Skeletal muscle tissue (tissue), 4 donors: ENCODE measurements around the gene EPHB4. TPM values are rescaled to one million over a fixed set of nuclear protein-coding genes. Genes with fewer than 3 reads are reported as not detected.
A peak's percentile ranks its signal among the peaks of the same experiment; 100 is the strongest.

ENCODE experiments used
- H3K27ac ChIP-seq: one replicate; pipeline ENCODE4 v1.7.0; 2013; ENCODE audit warnings: mild to moderate bottlenecking, low read depth, low read length, inconsistent platforms
- H3K27me3 ChIP-seq, 3 donors: one replicate each; pipeline ENCODE4 v1.7.0; 2013; ENCODE audit warnings: low read length in 3 of 3; ENCODE audit not compliant: control insufficient read depth in 3 of 3, insufficient read depth in 3 of 3
- H3K36me3 ChIP-seq, 3 donors: one replicate each; pipeline ENCODE4 v1.7.0; 2013; ENCODE audit warnings: low read length in 3 of 3; ENCODE audit not compliant: control insufficient read depth in 3 of 3, insufficient read depth in 3 of 3
- H3K4me1 ChIP-seq, 3 donors: one replicate each; pipeline ENCODE4 v1.7.0; 2013; ENCODE audit warnings: low read length in 3 of 3, mild to moderate bottlenecking in 3 of 3; ENCODE audit not compliant: control insufficient read depth in 3 of 3, insufficient read depth in 3 of 3
- H3K4me3 ChIP-seq, 3 donors: one replicate each; pipeline ENCODE4 v1.7.0; 2013; ENCODE audit warnings: low read length in 3 of 3
- H3K9ac ChIP-seq, 3 donors: one replicate each; pipeline ENCODE4 v1.7.0; 2013; ENCODE audit warnings: low read length in 3 of 3, mild to moderate bottlenecking in 3 of 3, moderate library complexity in 2 of 3, low read depth in 1 of 3
- H3K9me3 ChIP-seq, 3 donors: one replicate each; pipeline ENCODE4 v1.7.0; 2013; ENCODE audit warnings: low read length in 3 of 3; ENCODE audit not compliant: control insufficient read depth in 3 of 3
- total RNA-seq: library from RNA; depleted of rRNA; stranded (reverse); fragments of >200 nt; gene quantifications from one replicate; pipeline ENCODE4 v1.2.3, GENCODE V29; 2014
- donor health status: Osteomylitis.

EPHB4 gene
- total RNA-seq, result 72.5 TPM

DNA sequence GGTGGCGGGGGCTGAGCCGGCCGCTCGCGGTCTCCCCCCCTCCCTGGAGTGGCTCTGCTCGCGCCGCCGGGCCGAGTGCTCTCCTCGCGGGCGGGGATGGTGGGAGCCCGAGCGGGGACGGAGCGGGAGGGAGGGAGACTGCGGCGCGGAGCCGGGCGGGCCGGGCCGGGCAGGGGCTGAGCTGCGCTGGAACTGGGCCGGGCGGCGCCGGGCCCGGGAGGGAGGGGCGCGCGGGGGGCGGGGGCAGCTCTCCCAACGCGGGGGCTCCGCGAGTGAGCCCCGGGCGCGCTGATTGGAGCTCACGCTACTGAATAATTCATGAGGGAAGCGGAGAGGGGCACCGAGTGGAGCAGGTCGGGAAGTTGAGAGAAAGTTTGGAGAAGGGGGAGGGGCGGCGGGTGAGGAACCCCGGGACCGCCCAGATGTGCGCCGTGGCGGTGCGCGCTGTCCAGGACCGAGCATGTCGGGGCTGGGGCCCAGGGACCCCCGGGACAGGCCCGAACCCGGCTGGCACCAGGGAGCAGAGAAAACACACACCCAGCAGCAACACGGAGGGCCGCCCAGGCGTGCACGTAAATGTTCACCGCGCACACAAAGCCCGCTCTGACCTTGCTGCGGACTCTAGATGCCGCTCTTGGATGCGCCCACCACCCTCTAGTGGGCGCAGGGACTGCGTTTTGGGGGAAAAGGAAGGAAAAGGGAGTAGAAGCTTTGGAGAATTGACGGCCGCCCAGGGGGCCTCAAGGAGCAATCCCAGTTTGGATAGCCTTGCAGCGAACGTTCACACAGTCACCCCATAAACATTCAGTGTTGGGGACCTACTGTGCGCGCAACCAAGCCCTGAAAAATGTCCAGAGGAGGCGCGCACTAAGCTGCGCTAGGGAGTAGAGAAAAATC, at the start of gene EPHB4:
Gene EPHB4 (minus strand): TSS at position 194 of the 897 bp plus-strand sequence. CDS start 493 bp downstream, outside the sequence.
- Histone ChIP-seq H3K4me1 (peaks cover 3 to 17% (median 9%) of the 10 kb centered on the region in 3 donors), H3K36me3 (peaks cover 0 to 2% (median 0%) of the 10 kb centered on the region in 3 donors), H3K4me3 (peak within 1 kb of the TSS; percentile 57 to 75 (median 66)), H3K27ac (no peak within 1 kb of the TSS), H3K9ac (peak within 1 kb of the TSS; percentile 5 to 60 (median 50)), H3K27me3 (peaks cover 24 to 44% (median 32%) of the 10 kb centered on the region in 3 donors), H3K9me3 (no peaks in the 10 kb centered on the region)

GRCh38 chr7:100875356-100875751, 48.0 kb upstream of the EPHB4 start:
- H3K36me3 ChIP-seq, result peaks cover 24 to 28% (median 26%) of the 10 kb centered on the region in 3 donors
- H3K27me3 ChIP-seq, result no peaks in the 10 kb centered on the region

DNA sequence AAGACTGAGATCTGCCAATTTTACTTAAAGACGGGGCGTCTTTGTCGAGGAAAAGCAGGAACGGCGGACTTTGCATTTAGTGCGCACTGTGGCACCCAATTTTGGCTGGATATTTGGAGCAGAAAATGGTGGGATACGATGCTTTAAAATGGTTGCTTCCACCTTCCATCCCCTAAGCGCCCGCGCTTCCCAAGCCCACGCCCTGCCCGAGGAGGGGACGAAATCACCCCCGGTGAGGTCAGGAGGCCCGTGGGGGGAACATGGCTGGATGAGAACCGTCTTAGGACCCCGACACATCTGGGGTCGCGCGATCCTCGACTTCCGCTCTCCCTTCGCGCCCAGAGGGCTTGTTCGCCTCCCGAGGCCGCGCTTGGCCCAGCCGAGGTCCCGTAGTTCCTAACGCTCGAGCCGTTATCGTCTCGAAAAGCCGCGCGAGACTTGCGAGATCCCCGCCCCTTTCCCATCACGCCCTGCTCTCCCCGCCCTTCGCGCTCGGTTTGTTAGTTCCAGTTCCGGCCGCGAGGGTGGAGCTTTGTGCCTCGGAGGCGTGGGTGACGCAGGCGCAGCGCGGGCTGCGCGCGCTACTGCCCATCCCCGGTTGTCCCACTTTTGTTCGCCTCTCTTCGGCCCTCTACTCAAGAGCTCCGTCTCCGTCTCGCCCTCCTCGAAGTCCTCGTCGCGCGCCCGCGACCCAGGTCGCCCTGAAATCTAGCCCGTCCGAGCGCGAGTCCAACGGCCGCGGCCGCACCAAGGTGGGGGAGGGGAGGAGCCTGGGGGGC, 47.4 kb upstream of the EPHB4 start, which contains the start of gene SRRT:
Gene SRRT (plus strand): TSS at position 527 of the 779 bp plus-strand sequence. CDS start 488 bp downstream, outside the sequence.
- H3K27me3 ChIP-seq, result no peaks in the 10 kb centered on the region
- peak within 1 kb of the TSS; percentile 95 to 96 (median 95) for H3K9ac ChIP-seq
- peak within 1 kb of the TSS; percentile 92 to 97 (median 94) for H3K4me3 ChIP-seq
- peaks cover 24 to 39% (median 39%) of the 10 kb centered on the region in 3 donors for H3K4me1 ChIP-seq
- H3K9me3 ChIP-seq, result no peaks in the 10 kb centered on the region
- peaks cover 24 to 25% (median 24%) of the 10 kb centered on the region in 3 donors for H3K36me3 ChIP-seq
- H3K27ac ChIP-seq, result peak within 1 kb of the TSS; percentile 92

More at GRCh38 chr7:100875356-100875751, 48.0 kb upstream of the EPHB4 start:
- Histone ChIP-seq H3K9me3 (no peaks in the 10 kb centered on the region), H3K4me1 (peaks cover 24 to 43% (median 42%) of the 10 kb centered on the region in 3 donors), H3K4me3 (peak overlapping the region; percentile 92 to 97 (median 94)), H3K27ac (peak overlapping the region; percentile 92), H3K9ac (peak overlapping the region; percentile 88 to 96 (median 89))

- H3K9ac ChIP-seq, result peak overlapping the region; percentile 95 to 96 (median 95)
- H3K9me3 ChIP-seq, result no peaks in the 10 kb centered on the region
- H3K27ac ChIP-seq, result peak overlapping the region; percentile 92
- H3K36me3 ChIP-seq, result peaks cover 19 to 23% (median 21%) of the 10 kb centered on the region in 3 donors
- peaks cover 24 to 39% (median 38%) of the 10 kb centered on the region in 3 donors for H3K4me1 ChIP-seq
- no peaks in the 10 kb centered on the region for H3K27me3 ChIP-seq
- peak overlapping the region; percentile 92 to 97 (median 94) for H3K4me3 ChIP-seq
Observed at GRCh38 chr7:100874300-100874576, 46.9 kb upstream of the EPHB4 start.

GRCh38 chr7:100873599-100874299, 46.4 kb upstream of the EPHB4 start:
- Histone ChIP-seq H3K9me3 (no peaks in the 10 kb centered on the region), H3K27ac (peak overlapping the region; percentile 92), H3K36me3 (peaks cover 17 to 19% (median 19%) of the 10 kb centered on the region in 3 donors), H3K9ac (peak overlapping the region in 2 of 3 donors; percentile 95 to 96), H3K27me3 (no peaks in the 10 kb centered on the region), H3K4me1 (peaks cover 24 to 39% (median 36%) of the 10 kb centered on the region in 3 donors), H3K4me3 (peak overlapping the region; percentile 92 to 97 (median 94))

DNA sequence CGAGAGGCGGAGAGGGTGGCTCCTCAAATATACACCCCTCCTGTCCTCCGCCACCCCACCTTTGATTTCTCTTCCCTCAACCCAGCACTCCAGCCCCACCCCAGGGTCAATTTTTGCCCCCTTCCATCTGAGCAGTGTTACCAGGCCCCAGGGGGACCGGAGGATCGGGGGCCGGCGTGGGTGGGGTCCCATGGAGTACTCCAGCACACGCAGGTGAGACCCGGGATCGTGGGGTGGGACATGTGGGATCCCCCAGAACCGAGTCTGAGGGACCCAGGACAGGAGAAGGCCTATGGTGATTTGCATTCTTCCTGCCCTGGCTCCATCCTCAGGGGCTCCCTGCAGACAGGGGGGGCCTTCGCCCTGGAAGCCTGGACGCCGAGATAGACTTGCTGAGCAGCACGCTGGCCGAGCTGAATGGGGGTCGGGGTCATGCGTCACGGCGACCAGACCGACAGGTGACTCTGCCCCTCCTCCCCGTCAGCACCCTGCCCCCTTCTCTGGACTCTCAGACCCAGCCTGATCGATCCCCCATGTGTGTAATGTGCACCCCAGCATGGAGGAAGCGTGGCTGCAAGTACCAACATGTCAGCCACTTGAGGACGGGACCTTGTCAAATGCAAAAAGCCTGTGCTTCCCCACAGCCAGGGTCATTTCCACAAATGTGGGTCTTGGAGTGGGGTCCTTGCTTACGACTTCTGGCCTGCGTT, 40.6 kb upstream of the EPHB4 start:
- H3K27me3 ChIP-seq, result peaks cover 0 to 12% (median 0%) of the 10 kb centered on the region in 3 donors
- peak overlapping the region; percentile 73 to 78 (median 77) for H3K4me3 ChIP-seq
- H3K36me3 ChIP-seq, result peaks cover 10 to 15% (median 11%) of the 10 kb centered on the region in 3 donors
- H3K9me3 ChIP-seq, result no peaks in the 10 kb centered on the region
- H3K9ac ChIP-seq, result peak overlapping the region; percentile 82 to 86 (median 86)
- H3K4me1 ChIP-seq, result peaks cover 11 to 30% (median 18%) of the 10 kb centered on the region in 3 donors
- peak overlapping the region; percentile 91 for H3K27ac ChIP-seq

DNA sequence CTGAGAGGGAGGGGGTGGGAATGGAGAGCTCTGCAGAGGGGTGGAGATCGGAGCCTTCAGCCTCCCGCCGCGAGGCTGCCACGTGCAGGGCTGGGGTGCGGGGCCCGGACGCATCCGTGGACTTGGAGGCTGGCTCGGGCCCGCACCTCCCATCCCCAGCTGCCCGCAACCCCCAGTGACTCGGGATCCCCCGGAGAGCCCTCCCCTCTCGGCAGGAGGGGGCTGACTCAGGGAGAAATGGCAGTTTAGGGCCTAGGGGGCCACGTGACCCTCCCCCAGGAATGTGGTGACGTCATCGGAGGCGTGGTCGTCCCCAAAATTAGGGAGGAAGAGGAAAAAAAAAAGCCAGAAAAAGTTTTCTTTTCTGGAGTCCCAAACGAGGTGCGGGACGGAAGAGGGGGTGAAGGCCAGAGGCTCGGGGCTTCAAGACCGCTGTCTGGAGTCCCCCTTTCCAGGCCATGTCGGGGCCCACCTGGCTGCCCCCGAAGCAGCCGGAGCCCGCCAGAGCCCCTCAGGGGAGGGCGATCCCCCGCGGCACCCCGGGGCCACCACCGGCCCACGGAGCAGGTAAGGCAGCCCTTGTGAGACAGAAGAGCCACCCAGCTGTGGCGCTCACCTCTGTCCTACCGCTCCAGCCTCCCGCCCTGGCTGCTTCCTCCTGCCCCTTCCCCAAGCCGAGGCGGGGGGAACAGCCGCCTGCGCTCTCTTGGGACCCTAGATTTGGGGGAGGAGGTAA, 39.9 kb upstream of the EPHB4 start, which contains the start of gene TRIP6:
Gene TRIP6 (plus strand): TSS at position 348 of the 736 bp plus-strand sequence. CDS start 111 bp downstream, at position 459.
- peak within 1 kb of the TSS; percentile 82 to 86 (median 86) for H3K9ac ChIP-seq
- H3K27ac ChIP-seq, result peak within 1 kb of the TSS; percentile 91
- H3K9me3 ChIP-seq, result no peaks in the 10 kb centered on the region
- H3K4me3 ChIP-seq, result peak within 1 kb of the TSS; percentile 73 to 78 (median 77)
- peaks cover 0 to 12% (median 0%) of the 10 kb centered on the region in 3 donors for H3K27me3 ChIP-seq
- peaks cover 11 to 30% (median 18%) of the 10 kb centered on the region in 3 donors for H3K4me1 ChIP-seq
- peaks cover 7 to 10% (median 7%) of the 10 kb centered on the region in 3 donors for H3K36me3 ChIP-seq

GRCh38 chr7:100866729-100867039, 39.4 kb upstream of the EPHB4 start:
- peaks cover 0 to 12% (median 0%) of the 10 kb centered on the region in 3 donors for H3K27me3 ChIP-seq
- peak overlapping the region; percentile 91 for H3K27ac ChIP-seq
- peaks cover 11 to 30% (median 18%) of the 10 kb centered on the region in 3 donors for H3K4me1 ChIP-seq
- peak overlapping the region; percentile 71 to 78 (median 73) for H3K4me3 ChIP-seq
- H3K9me3 ChIP-seq, result no peaks in the 10 kb centered on the region
- H3K36me3 ChIP-seq, result peaks cover 7 to 8% (median 7%) of the 10 kb centered on the region in 3 donors
- H3K9ac ChIP-seq, result peak overlapping the region; percentile 82 to 86 (median 86)
